GM23248 (cell line): ENCODE measurements around the gene FHDC1.

ENCODE experiments used
- EZH2 ChIP-seq: fragments of 200-600 bp; sonication (generic); IDR thresholded peaks from 2 replicates; pipeline ENCODE4 v1.6.1; 2018; ENCODE audit warnings: antibody characterized with exemption, mild to moderate bottlenecking; ENCODE audit not compliant: insufficient read depth, poor library complexity, severe bottlenecking
- EZH2phosphoT487 ChIP-seq: fragments of 200-600 bp; sonication (generic); IDR thresholded peaks from 2 replicates; pipeline ENCODE4 v1.6.1; 2018; ENCODE audit warnings: antibody characterized with exemption, moderate library complexity, mild to moderate bottlenecking, low read depth; ENCODE audit not compliant: insufficient read depth

GRCh38 chr4:153023139-153023538, 87.0 kb downstream of the FHDC1 start:
- TF ChIP-seq EZH2, result no peak
- TF ChIP-seq EZH2phosphoT487, result no peak
